GM23338 (cell line): ENCODE measurements around the gene PCBP3. TPM values are rescaled to one million over a fixed set of nuclear protein-coding genes. Genes with fewer than 3 reads are reported as not detected.

Experiments
- ATAC-seq: fragments of 200-7000 bp; cut with Tn5 transposase; 3 replicates; pipeline ENCODE4 v1.9.1; 2020
- DNase-seq: peaks from one replicate; pipeline ENCODE4 v3.0.0-alpha.2; 2015; ENCODE audit warnings: low spot score
- H2AFZ ChIP-seq: fragments of 200-600 bp; sonication (generic); 2 replicates; pipeline ENCODE4 v1.8.0; 2016; ENCODE audit warnings: antibody characterized with exemption, mild to moderate bottlenecking, moderate library complexity
- H3F3A ChIP-seq: fragments of 200-600 bp; sonication (generic); replicated peaks from 2 replicates; pipeline ENCODE4 v1.8.0; 2017; ENCODE audit warnings: antibody characterized with exemption, mixed run types, low read depth
- H3K27ac ChIP-seq: fragments of 200-600 bp; sonication (generic); 2 replicates; pipeline ENCODE4 v1.6.1; 2016; ENCODE audit warnings: low read depth
- H3K27me3 ChIP-seq: fragments of 200-600 bp; sonication (generic); 2 replicates; pipeline ENCODE4 v1.8.0; 2016; ENCODE audit warnings: mild to moderate bottlenecking, mixed run types, moderate library complexity; ENCODE audit not compliant: insufficient read depth
- H3K36me3 ChIP-seq: fragments of 200-600 bp; sonication (generic); 2 replicates; pipeline ENCODE4 v1.8.0; 2016; ENCODE audit warnings: mild to moderate bottlenecking; ENCODE audit not compliant: insufficient read depth
- H3K4me1 ChIP-seq: fragments of 200-600 bp; sonication (generic); 2 replicates; pipeline ENCODE4 v1.8.0; 2016; ENCODE audit warnings: mild to moderate bottlenecking, moderate library complexity; ENCODE audit not compliant: insufficient read depth
- H3K4me2 ChIP-seq: fragments of 200-600 bp; sonication (generic); 2 replicates; pipeline ENCODE4 v1.7.1; 2017; ENCODE audit warnings: mixed run types
- H3K4me3 ChIP-seq: fragments of 200-600 bp; sonication (generic); 2 replicates; pipeline ENCODE4 v1.6.1; 2016; ENCODE audit warnings: mixed run types
- H3K79me2 ChIP-seq: fragments of 200-600 bp; sonication (generic); replicated peaks from 2 replicates; pipeline ENCODE4 v1.8.0; 2017; ENCODE audit warnings: mild to moderate bottlenecking; ENCODE audit not compliant: insufficient read depth
- H3K9me2 ChIP-seq: fragments of 200-600 bp; sonication (generic); 2 replicates; pipeline ENCODE4 v1.8.0; 2017; ENCODE audit not compliant: insufficient read depth
- H4K20me1 ChIP-seq: fragments of 200-600 bp; sonication (generic); replicated peaks from 2 replicates; pipeline ENCODE4 v1.8.0; 2017; ENCODE audit warnings: mild to moderate bottlenecking; ENCODE audit not compliant: insufficient read depth
- H3K27ac Mint-ChIP-seq: 2 replicates; pipeline ENCODE4 v1.8.0; 2020; ENCODE audit warnings: inconsistent platforms, mild to moderate bottlenecking, moderate library complexity, mixed read lengths
- H3K27me3 Mint-ChIP-seq: 3 replicates; pipeline ENCODE4 v1.8.0; 2022; ENCODE audit warnings: low read depth, mild to moderate bottlenecking, moderate library complexity, mixed read lengths, inconsistent platforms; ENCODE audit not compliant: insufficient read depth, poor library complexity
- H3K36me3 Mint-ChIP-seq: 3 replicates; pipeline ENCODE4 v1.8.0; 2021; ENCODE audit warnings: low read depth, mild to moderate bottlenecking, inconsistent platforms, moderate library complexity, mixed read lengths
- H3K4me1 Mint-ChIP-seq: 3 replicates; pipeline ENCODE4 v1.8.0; 2020; ENCODE audit warnings: mild to moderate bottlenecking, inconsistent platforms, mixed read lengths
- H3K4me3 Mint-ChIP-seq: 3 replicates; pipeline ENCODE4 v1.8.0; 2021; ENCODE audit warnings: moderate library complexity, mild to moderate bottlenecking, inconsistent platforms, mixed read lengths
- H3K9me3 Mint-ChIP-seq: 3 replicates; pipeline ENCODE4 v1.8.0; 2020; ENCODE audit warnings: moderate library complexity, mild to moderate bottlenecking, inconsistent platforms, mixed read lengths
- CREB1 ChIP-seq: fragments of 250-450 bp; sonication (Bioruptor Pico); IDR thresholded peaks from 2 replicates; pipeline ENCODE4 v1.5.0; 2020; ENCODE audit warnings: low read depth, mild to moderate bottlenecking, moderate library complexity
- CTCF ChIP-seq, 2 experiments: fragments of 200-600 bp in 1 of 2; sonication (generic) in 1 of 2; conservative IDR thresholded peaks; 2 replicates each; pipeline versions ENCODE4 v1.5.1 to v1.6.1; 2016 to 2017; ENCODE audit warnings: antibody characterized with exemption in 2 of 2, low read depth in 2 of 2, mild to moderate bottlenecking in 2 of 2, moderate library complexity in 1 of 2
- ETS1 ChIP-seq: IDR thresholded peaks from 2 replicates; pipeline ENCODE4 v1.6.1; 2016; ENCODE audit warnings: antibody characterized with exemption
- EZH2 ChIP-seq: fragments of 200-600 bp; sonication (generic); IDR thresholded peaks from one replicate; pipeline ENCODE4 v1.8.0; 2017; ENCODE audit warnings: antibody characterized with exemption, mild to moderate bottlenecking, low read depth; ENCODE audit not compliant: unreplicated experiment
- EZH2phosphoT487 ChIP-seq: fragments of 200-600 bp; sonication (generic); IDR thresholded peaks from one replicate; pipeline ENCODE4 v1.8.1; 2018; ENCODE audit warnings: antibody characterized with exemption; ENCODE audit not compliant: unreplicated experiment
- JUNB ChIP-seq: IDR thresholded peaks from one replicate; pipeline ENCODE4 v1.6.1; 2016; ENCODE audit warnings: antibody characterized with exemption; ENCODE audit not compliant: unreplicated experiment
- NANOG ChIP-seq: IDR thresholded peaks from 2 replicates; pipeline ENCODE4 v1.6.1; 2016; ENCODE audit warnings: antibody characterized with exemption, borderline replicate concordance
- POLR2AphosphoS5 ChIP-seq: IDR thresholded peaks from 2 replicates; pipeline ENCODE4 v1.6.1; 2016; ENCODE audit warnings: antibody characterized with exemption, low read depth
- REST ChIP-seq: IDR thresholded peaks from one replicate; pipeline ENCODE4 v1.6.1; 2018; ENCODE audit warnings: antibody characterized with exemption; ENCODE audit not compliant: unreplicated experiment
- STAT1 ChIP-seq: IDR thresholded peaks from one replicate; pipeline ENCODE4 v1.6.1; 2016; ENCODE audit warnings: antibody characterized with exemption; ENCODE audit not compliant: unreplicated experiment
- ZNF114 ChIP-seq: fragments of 250-450 bp; sonication (Bioruptor Pico); IDR thresholded peaks from 2 replicates; pipeline ENCODE4 v1.5.0; 2020; ENCODE audit warnings: mild to moderate bottlenecking, moderate library complexity
- ZNF331 ChIP-seq: fragments of 250-450 bp; sonication (Bioruptor Pico); IDR thresholded peaks from 2 replicates; pipeline ENCODE4 v1.5.0; 2020; ENCODE audit warnings: low read depth, mild to moderate bottlenecking, moderate library complexity
- polyA plus RNA-seq: library from polyadenylated mRNA; unstranded; fragments of >200 nt; fragmentation: Nextera tagmentation; extraction: Ambion mirVana; gene quantifications from 2 replicates; pipeline ENCODE4 v1.2.1, GENCODE V29; 2016
- total RNA-seq: library from RNA; depleted of rRNA; stranded (reverse); fragments of >200 nt; shearing (Covaris generic); gene quantifications from 2 replicates; pipeline ENCODE4 v1.2.3, GENCODE V29; 2014

The PCBP3 gene
- total and polyA plus RNA-seq, 2 experiments from 2014 or later: 7.1 to 9.1 TPM

- no peaks in the 10 kb centered on the region for H3K36me3 Mint-ChIP-seq
- no peaks in the 10 kb centered on the region for H3K4me1 Mint-ChIP-seq
- peak; percentile 89 for ATAC-seq
- H3K9me2 ChIP-seq: no peaks in the 10 kb centered on the region
- no peak overlapping the region for H3K4me3 ChIP-seq
- no peak overlapping the region for H3K4me3 Mint-ChIP-seq
- TF ChIP-seq JUNB: no peak
- TF ChIP-seq CTCF (conservative IDR thresholded peaks at IDR 0.05; ENCODE audit: low read depth in 2 of 2): peak in 1 of 2 experiments; percentile 69; a peak in 2 of 4 replicates
- H3K4me1 ChIP-seq: no peaks in the 10 kb centered on the region
- peaks cover 4% of the 10 kb centered on the region for H3K27me3 Mint-ChIP-seq
- H4K20me1 ChIP-seq: no peaks in the 10 kb centered on the region
- no peak overlapping the region for H3K27ac ChIP-seq
- H3K27me3 ChIP-seq: no peaks in the 10 kb centered on the region
- no peaks in the 10 kb centered on the region for H3K9me3 Mint-ChIP-seq
- no peak overlapping the region for H3K4me2 ChIP-seq
- H3F3A ChIP-seq: no peaks in the 10 kb centered on the region
- no peak overlapping the region for H3K27ac Mint-ChIP-seq
- H3K36me3 ChIP-seq: no peaks in the 10 kb centered on the region
- no peak overlapping the region for H2AFZ ChIP-seq
- H3K79me2 ChIP-seq: no peaks in the 10 kb centered on the region
- DNase-seq: peak; percentile 24
Observed at GRCh38 chr21:45768740-45769048, 125.2 kb downstream of the PCBP3 start.

GRCh38 chr21:45769294-45769693 is 125.8 kb downstream of the PCBP3 start:
- no peak for DNase-seq
- no peaks in the 10 kb centered on the region for H3K36me3 Mint-ChIP-seq
- H2AFZ ChIP-seq: no peak overlapping the region
- ATAC-seq: no peak
- no peak overlapping the region for H3K4me3 Mint-ChIP-seq
- H4K20me1 ChIP-seq: no peaks in the 10 kb centered on the region
- no peaks in the 10 kb centered on the region for H3K79me2 ChIP-seq
- no peaks in the 10 kb centered on the region for H3K9me3 Mint-ChIP-seq
- peaks cover 4% of the 10 kb centered on the region for H3K27me3 Mint-ChIP-seq
- H3K36me3 ChIP-seq: no peaks in the 10 kb centered on the region
- no peak overlapping the region for H3K27ac ChIP-seq
- H3K27me3 ChIP-seq: no peaks in the 10 kb centered on the region
- no peak overlapping the region for H3K27ac Mint-ChIP-seq
- H3K4me3 ChIP-seq: no peak overlapping the region
- H3K9me2 ChIP-seq: no peaks in the 10 kb centered on the region
- no peaks in the 10 kb centered on the region for H3F3A ChIP-seq
- no peaks in the 10 kb centered on the region for H3K4me1 ChIP-seq
- H3K4me2 ChIP-seq: no peak overlapping the region
- no peaks in the 10 kb centered on the region for H3K4me1 Mint-ChIP-seq
- TF ChIP-seq EZH2phosphoT487 (no peak), CREB1 (CRISPR knock-in tag) (no peak), CTCF (conservative IDR thresholded peaks at IDR 0.05; ENCODE audit: low read depth in 2 of 2) (no peak), JUNB (no peak), ZNF114 (CRISPR knock-in tag) (no peak), STAT1 (no peak), POLR2AphosphoS5 (no peak), REST (no peak), ETS1 (no peak), ZNF331 (no peak), EZH2 (no peak), NANOG (no peak)
